Thymus (tissue), 11 donors: Measurements from ENCODE around the gene FRMD3. TPM values are rescaled to one million over a fixed set of nuclear protein-coding genes. Genes with fewer than 3 reads are reported as not detected.

ENCODE experiments used
- DNase-seq, 9 donors: peaks; one replicate each; pipeline ENCODE4 v3.0.0-alpha.2; 2013; ENCODE audit warnings: low spot score in 9 of 9, low read depth in 6 of 9, missing footprints in 1 of 9
- H3K27ac ChIP-seq, 2 donors: one replicate each; pipeline ENCODE4 v1.5.1; 2013; ENCODE audit warnings: control low read depth in 1 of 2, low read depth in 1 of 2, low read length in 1 of 2, mild to moderate bottlenecking in 1 of 2, moderate library complexity in 1 of 2
- H3K27me3 ChIP-seq, 2 donors: one replicate each; pipeline ENCODE4 v1.5.1; 2013; ENCODE audit warnings: low read length in 1 of 2; ENCODE audit not compliant: control insufficient read depth in 2 of 2, insufficient read depth in 1 of 2
- H3K36me3 ChIP-seq, 2 donors: one replicate each; pipeline ENCODE4 v1.5.1; 2013; ENCODE audit warnings: low read length in 1 of 2, mild to moderate bottlenecking in 1 of 2, moderate library complexity in 1 of 2; ENCODE audit not compliant: control insufficient read depth in 2 of 2, insufficient read depth in 2 of 2
- H3K4me1 ChIP-seq, 2 donors: one replicate each; pipeline ENCODE4 v1.5.1; 2013; ENCODE audit warnings: low read length in 2 of 2; ENCODE audit not compliant: control insufficient read depth in 2 of 2, insufficient read depth in 2 of 2
- H3K4me3 ChIP-seq, 2 donors: one replicate each; pipeline ENCODE4 v1.5.1; 2013; ENCODE audit warnings: low read length in 2 of 2, control low read depth in 1 of 2, mild to moderate bottlenecking in 1 of 2
- H3K9me3 ChIP-seq, 2 donors: one replicate each; pipeline ENCODE4 v1.5.1; 2013; ENCODE audit warnings: low read length in 1 of 2, mild to moderate bottlenecking in 1 of 2; ENCODE audit not compliant: control insufficient read depth in 2 of 2, insufficient read depth in 1 of 2
- WGBS: extraction: QIAGEN DNeasy Blood & Tissue Kit; methylation state at CpG from one replicate; pipeline ENCODE4 v1.1.7; 2013; 5-methylcytosine and 5-hydroxymethylcytosine counted together
- polyA plus RNA-seq: library from polyadenylated mRNA; stranded (reverse); fragments of 200-250 nt; gene quantifications from one replicate; pipeline ENCODE4 v1.2.3, GENCODE V29; 2013
- total RNA-seq: library from RNA; stranded (reverse); fragments of 120-200 nt; gene quantifications from one replicate; pipeline ENCODE4 v1.2.4, GENCODE V29; 2013
- donor health status: healthy.

FRMD3 gene
- total and polyA plus RNA-seq, 2 donors = 0.94 to 1.3 TPM

DNA sequence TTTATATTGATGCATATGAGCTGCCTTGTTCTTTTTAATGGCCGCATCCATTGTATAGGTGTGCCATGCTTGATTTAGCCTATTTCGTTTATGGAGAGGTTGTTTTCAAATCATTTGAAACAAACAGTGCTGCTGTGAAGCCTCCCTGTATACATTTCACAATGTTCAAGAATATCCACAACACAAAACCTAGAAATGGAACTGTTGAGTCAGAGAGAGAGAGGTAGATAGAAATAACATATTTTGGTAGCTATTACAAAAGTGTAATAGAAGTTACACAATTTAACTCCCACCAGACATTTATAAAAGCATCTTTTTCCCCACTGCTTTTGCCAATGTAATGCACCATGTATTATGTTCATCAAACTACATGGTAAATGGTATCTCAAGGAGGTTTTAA lies 82.0 kb downstream of the FRMD3 start:
- WGBS = 96% methylated on average over 2 of the region's 2 CpGs
- no peak overlapping the region for H3K27ac ChIP-seq
- H3K4me3 ChIP-seq = no peak overlapping the region

DNA sequence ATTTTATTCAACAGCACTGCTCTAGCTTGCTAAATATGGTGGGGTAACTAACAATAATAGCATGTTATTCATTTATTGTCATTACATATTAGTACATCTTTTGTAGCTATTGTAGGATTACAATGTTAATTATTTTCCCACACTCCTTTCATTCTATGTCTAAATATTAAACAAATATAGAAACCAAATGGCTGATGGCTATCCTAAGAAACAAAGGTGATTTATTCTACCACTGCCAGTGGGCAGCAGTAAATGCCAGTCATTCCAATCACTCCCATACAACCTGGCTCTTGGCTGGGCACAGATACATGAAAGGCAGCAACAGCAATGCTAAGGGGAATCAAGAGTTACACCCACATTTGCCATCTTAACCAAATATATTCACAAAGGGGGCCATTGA lies 84.1 kb downstream of the FRMD3 start:
- Histone ChIP-seq H3K4me1 (no peaks in the 10 kb centered on the region), H3K27ac (no peak overlapping the region), H3K4me3 (no peak overlapping the region), H3K36me3 (no peaks in the 10 kb centered on the region), H3K27me3 (no peaks in the 10 kb centered on the region), H3K9me3 (no peaks in the 10 kb centered on the region)
- DNase-seq = no peak

More for the DNA sequence above, 82.0 kb downstream of the FRMD3 start:
- no peaks in the 10 kb centered on the region for H3K36me3 ChIP-seq
- no peak for DNase-seq
- H3K4me1 ChIP-seq = no peaks in the 10 kb centered on the region
- H3K9me3 ChIP-seq = no peaks in the 10 kb centered on the region
- H3K27me3 ChIP-seq = no peaks in the 10 kb centered on the region

DNA sequence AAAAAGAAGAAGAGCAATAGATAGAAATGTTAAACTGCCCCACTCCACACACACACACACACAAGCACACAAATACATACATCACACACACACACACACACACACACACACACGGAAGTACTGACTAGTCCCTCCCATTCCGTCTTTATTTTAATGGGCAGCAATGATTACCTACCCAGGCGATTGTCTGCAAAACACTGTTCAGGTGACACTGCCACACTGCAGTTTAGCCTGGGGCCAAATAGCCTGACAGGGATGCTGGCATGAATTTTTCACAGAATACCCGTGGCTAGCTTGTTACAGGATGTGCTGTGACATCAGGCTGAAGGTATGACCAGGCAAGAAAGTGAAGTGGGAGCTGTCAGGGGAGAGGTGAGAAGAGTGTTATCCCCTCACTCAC lies 86.9 kb downstream of the FRMD3 start:
- no peak overlapping the region for H3K4me3 ChIP-seq
- H3K4me1 ChIP-seq = no peaks in the 10 kb centered on the region
- no peak overlapping the region for H3K27ac ChIP-seq
- H3K27me3 ChIP-seq = no peaks in the 10 kb centered on the region
- H3K36me3 ChIP-seq = no peaks in the 10 kb centered on the region
- no peaks in the 10 kb centered on the region for H3K9me3 ChIP-seq
- DNase-seq = no peak
- WGBS = 87% methylated on average over 4 of the region's 4 CpGs

DNA sequence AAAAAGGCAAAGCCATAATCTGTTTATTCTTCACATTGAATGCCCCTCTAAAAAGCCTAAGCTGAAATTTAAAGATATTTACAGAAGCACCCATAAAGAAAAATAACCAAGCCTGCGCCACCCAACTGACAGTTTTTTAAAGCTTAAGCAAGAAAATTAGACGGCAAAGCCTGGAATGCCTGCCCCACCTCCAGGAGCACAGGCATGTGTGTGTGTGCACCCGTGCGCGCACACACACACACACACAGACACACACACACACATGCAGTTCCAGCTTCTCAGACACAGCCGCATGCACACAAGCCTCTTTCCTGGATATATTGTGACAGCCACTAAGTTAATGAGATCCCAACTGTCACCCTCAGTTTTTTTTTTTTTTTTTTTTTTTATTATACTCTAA lies 88.2 kb downstream of the FRMD3 start:
- Histone ChIP-seq H3K27ac (no peak overlapping the region), H3K4me3 (no peak overlapping the region), H3K4me1 (no peaks in the 10 kb centered on the region), H3K27me3 (no peaks in the 10 kb centered on the region), H3K36me3 (no peaks in the 10 kb centered on the region), H3K9me3 (no peaks in the 10 kb centered on the region)
- 78% methylated on average over 6 of the region's 6 CpGs for WGBS
- no peak for DNase-seq

DNA sequence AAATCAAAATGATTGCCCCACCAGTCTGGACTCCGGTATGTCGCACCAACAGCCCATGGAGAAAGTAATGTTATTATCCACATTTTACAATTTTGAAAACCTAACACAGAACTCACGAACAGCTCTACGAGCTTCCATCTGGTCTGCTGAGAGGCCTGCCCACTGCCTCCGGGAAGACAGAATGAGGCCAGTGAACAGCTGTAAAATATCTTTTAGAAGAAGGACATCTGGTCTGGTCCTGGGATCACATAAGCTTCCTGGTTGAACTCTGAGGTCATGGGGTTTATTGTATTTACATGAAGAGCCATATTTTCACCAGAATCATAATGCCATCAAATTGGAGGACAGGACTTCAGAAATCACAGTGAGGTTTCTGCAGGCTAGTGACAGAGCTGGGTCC lies 89.0 kb downstream of the FRMD3 start:
- no peak overlapping the region for H3K27ac ChIP-seq
- no peaks in the 10 kb centered on the region for H3K27me3 ChIP-seq
- no peak for DNase-seq
- 97% methylated on average over 5 of the region's 5 CpGs for WGBS
- H3K9me3 ChIP-seq = no peaks in the 10 kb centered on the region
- no peaks in the 10 kb centered on the region for H3K36me3 ChIP-seq
- no peaks in the 10 kb centered on the region for H3K4me1 ChIP-seq
- H3K4me3 ChIP-seq = no peak overlapping the region

DNA sequence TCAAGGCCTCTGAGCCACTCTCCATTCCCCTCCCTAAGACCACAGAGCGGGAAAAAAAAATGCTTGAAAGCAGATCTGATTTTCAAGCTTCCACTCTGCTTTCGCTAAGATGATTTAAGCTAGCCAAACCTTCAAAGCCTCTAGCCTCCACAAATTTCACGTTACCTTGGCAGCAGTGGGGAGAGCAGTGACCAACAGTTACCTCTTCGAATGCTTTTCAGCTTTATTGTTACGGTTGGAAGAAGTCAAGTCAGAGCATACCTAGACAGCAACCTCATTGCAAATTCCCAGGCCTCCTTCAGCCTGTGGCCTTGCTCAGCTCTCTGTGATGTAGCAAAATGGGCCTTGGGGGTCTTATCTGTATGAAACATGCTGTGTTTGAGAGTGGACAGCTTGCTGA lies 89.6 kb downstream of the FRMD3 start:
- H3K4me3 ChIP-seq = no peak overlapping the region
- no peaks in the 10 kb centered on the region for H3K4me1 ChIP-seq
- H3K9me3 ChIP-seq = no peaks in the 10 kb centered on the region
- no peak overlapping the region for H3K27ac ChIP-seq
- 95% methylated on average over 5 of the region's 5 CpGs for WGBS
- no peaks in the 10 kb centered on the region for H3K27me3 ChIP-seq
- H3K36me3 ChIP-seq = no peaks in the 10 kb centered on the region
- DNase-seq = no peak

DNA sequence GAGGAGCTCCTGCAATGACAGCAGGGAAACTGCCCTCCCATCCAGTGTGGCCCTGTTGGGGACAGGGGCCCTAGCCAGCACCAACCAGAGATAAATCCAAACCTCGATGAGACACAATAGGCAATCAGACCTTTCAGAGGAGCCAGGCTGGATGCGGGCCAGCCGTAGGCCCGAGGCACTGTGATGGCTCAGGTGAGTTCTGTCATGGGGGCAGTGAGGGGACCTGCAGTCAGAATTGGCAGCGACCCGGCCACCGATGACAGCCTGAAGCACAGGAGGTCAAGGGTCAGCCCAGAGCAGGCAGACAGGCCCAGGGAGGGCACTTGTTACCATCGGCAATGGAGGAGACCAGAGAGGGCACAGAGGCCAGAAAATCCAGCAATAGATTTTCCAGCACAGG lies 90.8 kb downstream of the FRMD3 start:
- Histone ChIP-seq H3K27me3 (no peaks in the 10 kb centered on the region), H3K4me3 (no peak overlapping the region), H3K4me1 (no peaks in the 10 kb centered on the region), H3K9me3 (no peaks in the 10 kb centered on the region), H3K27ac (no peak overlapping the region), H3K36me3 (no peaks in the 10 kb centered on the region)
- DNase-seq = no peak
- 81% methylated on average over 8 of the region's 8 CpGs for WGBS

DNA sequence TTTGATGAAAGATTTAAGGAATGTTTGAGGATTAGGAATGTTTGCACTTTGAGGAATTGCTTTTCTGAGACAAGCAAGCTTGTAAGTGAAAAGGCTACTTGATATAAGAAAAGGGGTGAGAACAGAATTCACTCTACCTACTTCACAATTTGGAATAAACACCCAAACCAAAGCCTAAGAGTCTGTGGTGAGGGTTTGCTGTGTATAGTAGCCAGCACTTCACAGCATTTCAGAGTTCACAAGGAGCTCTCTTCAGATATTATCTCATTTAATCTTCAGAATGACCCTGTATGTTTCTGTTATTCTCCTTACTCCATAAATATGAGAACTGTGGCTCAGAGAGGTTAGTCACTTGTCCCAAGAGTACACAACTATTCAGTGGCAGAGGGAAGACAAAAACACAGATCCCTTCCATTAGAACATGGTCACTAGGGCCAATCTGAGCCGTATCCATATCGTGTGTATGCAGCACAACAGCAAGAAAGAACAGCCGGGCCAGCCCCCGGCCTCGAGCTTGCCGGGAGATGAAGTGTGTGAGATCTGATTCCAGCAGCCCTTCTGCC lies 92.4 kb downstream of the FRMD3 start:
- Histone ChIP-seq H3K9me3 (no peaks in the 10 kb centered on the region), H3K27me3 (no peaks in the 10 kb centered on the region), H3K4me3 (no peak overlapping the region), H3K4me1 (no peaks in the 10 kb centered on the region), H3K36me3 (no peaks in the 10 kb centered on the region), H3K27ac (no peak overlapping the region)
- DNase-seq = no peak
- WGBS = 97% methylated on average over 6 of the region's 6 CpGs

DNA sequence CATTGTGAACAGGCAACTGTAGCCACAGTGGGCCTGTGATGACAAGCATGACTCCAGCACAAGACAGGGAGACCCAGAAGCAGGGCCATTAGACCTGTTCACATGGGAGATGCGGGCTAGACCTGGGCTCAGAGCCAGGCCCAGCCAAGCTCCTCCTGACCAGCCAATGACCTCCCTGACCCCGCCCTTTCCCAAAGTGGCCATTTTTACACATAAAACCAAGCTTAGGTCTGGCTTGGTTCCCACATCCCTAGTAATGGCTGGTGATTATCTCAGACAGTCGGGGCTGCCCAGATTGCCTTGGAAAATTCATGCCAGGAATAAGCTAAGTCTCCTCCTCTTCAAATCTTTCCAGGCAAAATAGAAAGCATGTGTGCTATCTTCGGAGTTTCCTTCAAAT lies 94.1 kb downstream of the FRMD3 start:
- H3K27ac ChIP-seq = no peak overlapping the region
- no peaks in the 10 kb centered on the region for H3K27me3 ChIP-seq
- no peak overlapping the region for H3K4me3 ChIP-seq
- no peaks in the 10 kb centered on the region for H3K36me3 ChIP-seq
- H3K9me3 ChIP-seq = no peaks in the 10 kb centered on the region
- no peaks in the 10 kb centered on the region for H3K4me1 ChIP-seq
- no peak for DNase-seq
- WGBS = 93% methylated on average over 4 of the region's 4 CpGs

DNA sequence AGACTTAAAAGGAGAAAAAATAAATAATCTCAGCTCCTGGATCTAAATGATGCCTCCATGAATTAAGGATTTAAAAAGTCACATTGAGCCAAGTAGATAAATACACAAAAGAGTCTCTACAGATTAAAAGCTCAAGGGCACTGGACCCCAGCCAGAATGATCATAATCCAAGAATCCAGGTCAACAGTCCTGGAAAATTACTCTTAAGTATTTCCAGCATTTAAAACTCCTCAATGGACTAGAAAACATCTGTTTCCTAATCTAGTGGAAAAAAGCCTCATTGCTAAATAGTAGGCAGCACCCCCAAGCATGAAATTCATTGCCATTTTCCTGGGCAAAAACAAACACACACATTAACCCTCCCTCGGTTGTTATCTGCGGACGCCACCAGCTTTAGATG lies 96.8 kb downstream of the FRMD3 start:
- Histone ChIP-seq H3K9me3 (no peaks in the 10 kb centered on the region), H3K36me3 (no peaks in the 10 kb centered on the region), H3K27ac (no peak overlapping the region), H3K4me1 (no peaks in the 10 kb centered on the region), H3K27me3 (no peaks in the 10 kb centered on the region), H3K4me3 (no peak overlapping the region)
- WGBS = 92% methylated on average over 3 of the region's 3 CpGs
- DNase-seq = no peak
